WTC11 (cell line): ENCODE measurements around the gene YDJC.

Source experiments
- ATF2 ChIP-seq: sonication (generic); formaldehyde crosslinking; IDR thresholded peaks from 2 replicates; pipeline ENCODE4 v1.8.1; 2022; ENCODE audit warnings: low read depth, missing genetic modification reagents, borderline replicate concordance
- CTCF ChIP-seq: fragments of 200-600 bp; IDR thresholded peaks from 2 replicates; pipeline ENCODE4 v1.8.0; 2022; ENCODE audit warnings: antibody characterized with exemption
- MAX ChIP-seq: sonication (generic); formaldehyde crosslinking; IDR thresholded peaks from 2 replicates; pipeline ENCODE4 v1.8.0; 2022; ENCODE audit warnings: mild to moderate bottlenecking, missing genetic modification reagents
- MLX ChIP-seq: sonication (generic); formaldehyde crosslinking; IDR thresholded peaks from 2 replicates; pipeline ENCODE4 v1.8.1; 2023; ENCODE audit warnings: mild to moderate bottlenecking, missing genetic modification reagents, moderate library complexity
- MXD4 ChIP-seq: fragments of 250-450 bp; sonication (Bioruptor Pico); IDR thresholded peaks from 2 replicates; pipeline ENCODE4 v1.8.0; 2021; ENCODE audit warnings: mild to moderate bottlenecking, moderate library complexity, borderline replicate concordance
- NR2C2 ChIP-seq: sonication (generic); formaldehyde crosslinking; IDR thresholded peaks from 2 replicates; pipeline ENCODE4 v1.8.0; 2022; ENCODE audit warnings: mild to moderate bottlenecking, missing genetic modification reagents

- no peak for TF ChIP-seq MXD4 (CRISPR knock-in tag)
- no peak for TF ChIP-seq MAX (CRISPR knock-in tag)
- no peak for TF ChIP-seq MLX (CRISPR knock-in tag)
- no peak for TF ChIP-seq CTCF
- TF ChIP-seq NR2C2 (CRISPR knock-in tag): no peak
- TF ChIP-seq ATF2 (CRISPR knock-in tag): no peak
Observed at GRCh38 chr22:21657020-21657359, 27.2 kb upstream of the YDJC start.
